ENCODE data around the gene LACC1.

- TF ChIP-seq, protein P1, sequence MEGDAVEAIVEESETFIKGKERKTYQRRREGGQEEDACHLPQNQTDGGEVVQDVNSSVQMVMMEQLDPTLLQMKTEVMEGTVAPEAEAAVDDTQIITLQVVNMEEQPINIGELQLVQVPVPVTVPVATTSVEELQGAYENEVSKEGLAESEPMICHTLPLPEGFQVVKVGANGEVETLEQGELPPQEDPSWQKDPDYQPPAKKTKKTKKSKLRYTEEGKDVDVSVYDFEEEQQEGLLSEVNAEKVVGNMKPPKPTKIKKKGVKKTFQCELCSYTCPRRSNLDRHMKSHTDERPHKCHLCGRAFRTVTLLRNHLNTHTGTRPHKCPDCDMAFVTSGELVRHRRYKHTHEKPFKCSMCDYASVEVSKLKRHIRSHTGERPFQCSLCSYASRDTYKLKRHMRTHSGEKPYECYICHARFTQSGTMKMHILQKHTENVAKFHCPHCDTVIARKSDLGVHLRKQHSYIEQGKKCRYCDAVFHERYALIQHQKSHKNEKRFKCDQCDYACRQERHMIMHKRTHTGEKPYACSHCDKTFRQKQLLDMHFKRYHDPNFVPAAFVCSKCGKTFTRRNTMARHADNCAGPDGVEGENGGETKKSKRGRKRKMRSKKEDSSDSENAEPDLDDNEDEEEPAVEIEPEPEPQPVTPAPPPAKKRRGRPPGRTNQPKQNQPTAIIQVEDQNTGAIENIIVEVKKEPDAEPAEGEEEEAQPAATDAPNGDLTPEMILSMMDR (IDR thresholded peaks at IDR 0.05; ENCODE audit: low read depth, low read length, poor library complexity, severe bottlenecking) = peak; percentile 64
- no peak for TF ChIP-seq EZH2phosphoT487 (IDR thresholded peaks at IDR 0.05; ENCODE audit: borderline replicate concordance, low read length)
These were observed 28.7 kb downstream of the LACC1 start for GRCh38 chr13:43908156-43909126.
